ENCODE measurements around the gene NTMT1.

GRCh38 chr9:129667850-129668249, 41.9 kb downstream of the NTMT1 start:
- TF ChIP-seq CTCF (IDR thresholded peaks at IDR 0.05) (no peak), POLR2A (IDR thresholded peaks at IDR 0.05) (no peak)

Data from ovary (tissue), 3 donors.